ENCODE measurements around the gene SLIT3. TPM values are rescaled to one million over a fixed set of nuclear protein-coding genes. Genes with fewer than 3 reads are reported as not detected.

The SLIT3 gene
- total RNA-seq, 2 experiments from 2014 or later = 0.20 to 0.43 TPM

DNA sequence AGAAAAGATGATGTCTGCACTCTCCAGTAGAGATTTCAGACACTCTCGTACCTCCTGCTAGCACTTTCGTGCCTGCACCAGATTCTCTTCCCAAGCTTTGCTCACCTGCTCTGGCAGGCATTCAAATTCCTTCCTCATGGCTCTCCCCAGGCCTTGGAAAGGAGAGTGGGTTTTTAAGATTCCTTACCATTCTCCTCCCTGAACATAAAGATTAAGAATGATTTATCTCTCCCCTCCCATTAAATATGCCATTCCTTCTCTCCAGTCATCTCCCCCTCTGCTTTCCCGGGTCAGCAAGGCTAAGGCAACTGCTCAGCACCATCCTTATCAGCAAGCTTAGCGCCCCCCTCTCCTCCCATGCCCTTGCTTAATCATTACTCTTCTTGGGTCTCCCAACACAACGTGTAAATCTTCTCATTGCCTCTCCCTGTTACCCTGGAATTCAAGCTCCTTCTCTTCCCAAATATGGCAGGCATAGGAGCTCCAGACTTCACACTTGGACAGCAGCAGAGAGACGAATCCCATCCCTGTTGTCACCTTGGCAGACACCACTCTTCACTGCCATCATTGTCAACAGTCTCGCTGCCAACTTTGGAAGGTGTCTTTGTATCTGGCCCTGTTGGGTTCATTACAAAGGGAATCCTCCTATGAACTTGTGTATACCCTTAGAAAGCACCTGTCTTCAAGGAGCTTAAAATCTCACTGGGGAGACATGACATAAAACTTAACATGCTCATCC lies 332.9 kb downstream of the SLIT3 start:
- no peaks in the 10 kb centered on the region for H3K9me3 Mint-ChIP-seq

GRCh38 chr5:168965638-168966037 lies 335.3 kb downstream of the SLIT3 start:
- H3K9me3 Mint-ChIP-seq = no peaks in the 10 kb centered on the region
- no peaks in the 10 kb centered on the region for H3K4me1 Mint-ChIP-seq
- H3K36me3 Mint-ChIP-seq = no peaks in the 10 kb centered on the region
- peaks cover 6% of the 10 kb centered on the region for H3K27me3 Mint-ChIP-seq
- no peak for DNase-seq
- H3K4me3 Mint-ChIP-seq = no peak overlapping the region
- H3K27ac Mint-ChIP-seq = no peak overlapping the region

More for the DNA sequence above, 332.9 kb downstream of the SLIT3 start:
- peaks cover 6% of the 10 kb centered on the region for H3K27me3 Mint-ChIP-seq
- H3K4me1 Mint-ChIP-seq = no peaks in the 10 kb centered on the region
- no peak for DNase-seq
- H3K27ac Mint-ChIP-seq = no peak overlapping the region
- H3K36me3 Mint-ChIP-seq = no peaks in the 10 kb centered on the region
- H3K4me3 Mint-ChIP-seq = no peak overlapping the region

- H3K9me3 Mint-ChIP-seq = no peaks in the 10 kb centered on the region
- no peak overlapping the region for H3K4me3 Mint-ChIP-seq
- peaks cover 2% of the 10 kb centered on the region for H3K4me1 Mint-ChIP-seq
- H3K27ac Mint-ChIP-seq = no peak overlapping the region
- H3K36me3 Mint-ChIP-seq = no peaks in the 10 kb centered on the region
- peaks cover 6% of the 10 kb centered on the region for H3K27me3 Mint-ChIP-seq
- DNase-seq = no peak
Measured at GRCh38 chr5:168964182-168964581, 336.8 kb downstream of the SLIT3 start.

DNA sequence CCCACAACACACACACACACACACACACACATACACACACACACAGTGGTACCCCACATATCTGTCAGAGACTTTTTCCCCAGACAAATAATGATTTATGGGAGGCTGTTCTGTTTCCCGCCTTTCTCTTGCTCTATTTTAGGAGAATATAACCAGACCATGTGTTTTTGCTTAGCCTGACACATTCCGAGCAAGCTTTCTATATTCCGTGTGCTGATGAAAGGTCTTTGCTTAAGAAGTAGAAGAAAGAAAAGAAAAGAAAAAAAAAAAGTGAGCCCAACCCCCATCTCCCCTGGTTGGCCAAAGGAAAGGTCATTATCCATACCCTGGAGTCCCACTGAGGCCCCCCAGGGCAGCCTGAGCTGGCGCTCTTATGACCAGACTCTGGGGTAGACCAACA lies 338.6 kb downstream of the SLIT3 start:
- peaks cover 6% of the 10 kb centered on the region for H3K27me3 Mint-ChIP-seq
- no peaks in the 10 kb centered on the region for H3K36me3 Mint-ChIP-seq
- no peak overlapping the region for H3K4me3 Mint-ChIP-seq
- H3K9me3 Mint-ChIP-seq = no peaks in the 10 kb centered on the region
- no peak for DNase-seq
- peaks cover 2% of the 10 kb centered on the region for H3K4me1 Mint-ChIP-seq
- H3K27ac Mint-ChIP-seq = no peak overlapping the region

DNA sequence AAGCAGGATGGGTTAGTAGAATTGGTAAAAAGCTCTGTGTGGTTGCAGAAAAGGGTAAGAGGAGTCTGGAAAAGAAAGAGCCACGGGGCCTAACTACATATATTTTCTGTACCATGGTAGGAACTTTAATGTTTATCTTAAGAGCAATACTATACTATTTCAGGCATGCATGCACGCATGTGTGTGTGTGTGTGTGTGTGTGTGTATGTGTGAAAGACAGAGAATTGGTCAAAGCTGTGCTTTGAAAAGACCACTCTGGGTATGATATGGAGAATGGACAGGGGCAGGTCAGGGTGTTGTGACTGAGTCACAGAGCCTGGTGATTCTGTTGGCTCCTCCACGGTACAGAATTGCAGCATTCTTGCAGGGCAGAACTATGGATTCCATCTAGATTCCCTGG lies 339.3 kb downstream of the SLIT3 start:
- H3K27ac Mint-ChIP-seq = no peak overlapping the region
- no peaks in the 10 kb centered on the region for H3K9me3 Mint-ChIP-seq
- no peaks in the 10 kb centered on the region for H3K36me3 Mint-ChIP-seq

DNA sequence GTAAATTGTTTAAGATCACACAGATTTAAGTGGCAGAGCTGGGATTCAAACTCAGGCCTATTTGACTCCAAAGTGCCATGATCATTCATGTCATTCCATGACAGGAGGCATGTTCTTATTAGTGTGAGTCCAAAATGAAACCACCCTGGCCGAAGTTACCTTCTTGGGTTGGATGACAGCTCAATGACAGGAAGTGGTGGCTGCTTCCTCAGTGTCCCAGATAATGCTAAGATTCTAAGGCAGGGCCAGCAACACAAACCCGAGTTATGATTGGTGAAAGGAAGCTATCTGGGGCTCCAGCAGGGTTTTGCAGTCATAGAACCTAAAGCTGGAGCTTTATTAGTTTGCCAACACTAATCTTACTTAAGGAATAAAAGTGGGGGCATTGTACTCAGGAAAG lies 340.4 kb downstream of the SLIT3 start:
- H3K9me3 Mint-ChIP-seq = no peaks in the 10 kb centered on the region
- H3K4me1 Mint-ChIP-seq = peaks cover 2% of the 10 kb centered on the region
- H3K36me3 Mint-ChIP-seq = no peaks in the 10 kb centered on the region
- DNase-seq = no peak
- H3K27me3 Mint-ChIP-seq = peaks cover 6% of the 10 kb centered on the region
- no peak overlapping the region for H3K4me3 Mint-ChIP-seq
- H3K27ac Mint-ChIP-seq = no peak overlapping the region

More for the DNA sequence above, 339.3 kb downstream of the SLIT3 start:
- H3K4me1 Mint-ChIP-seq = peaks cover 2% of the 10 kb centered on the region
- no peak for DNase-seq
- no peak overlapping the region for H3K4me3 Mint-ChIP-seq
- peaks cover 6% of the 10 kb centered on the region for H3K27me3 Mint-ChIP-seq

GRCh38 chr5:168953351-168953750 lies 347.6 kb downstream of the SLIT3 start:
- Mint-ChIP-seq H3K27ac (no peak overlapping the region), H3K9me3 (no peaks in the 10 kb centered on the region), H3K4me1 (peaks cover 2% of the 10 kb centered on the region), H3K4me3 (no peak overlapping the region), H3K36me3 (no peaks in the 10 kb centered on the region), H3K27me3 (no peaks in the 10 kb centered on the region)
- DNase-seq = no peak

DNA sequence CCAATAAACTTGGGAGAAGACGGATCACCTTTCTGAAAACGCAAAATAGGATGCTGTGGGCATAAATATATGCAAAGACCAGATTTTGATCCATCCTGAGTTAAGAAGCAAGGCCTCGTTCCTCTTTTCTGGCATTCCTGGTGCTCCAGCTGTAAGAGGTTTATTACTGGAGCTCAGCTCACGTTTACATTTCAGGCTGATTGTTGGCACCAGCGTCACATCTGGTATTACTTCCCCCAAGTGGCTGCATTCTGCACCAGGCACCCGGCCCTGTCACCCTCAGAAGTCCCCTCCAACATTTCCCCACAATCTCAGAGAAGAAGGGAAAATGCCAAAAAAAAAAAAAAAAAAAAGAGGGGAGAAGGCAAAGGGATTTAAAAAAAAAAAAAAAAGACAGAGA lies 348.7 kb downstream of the SLIT3 start:
- peaks cover 2% of the 10 kb centered on the region for H3K4me1 Mint-ChIP-seq
- no peaks in the 10 kb centered on the region for H3K36me3 Mint-ChIP-seq
- no peak overlapping the region for H3K27ac Mint-ChIP-seq
- no peak overlapping the region for H3K4me3 Mint-ChIP-seq
- no peaks in the 10 kb centered on the region for H3K9me3 Mint-ChIP-seq
- no peaks in the 10 kb centered on the region for H3K27me3 Mint-ChIP-seq
- DNase-seq = no peak

GRCh38 chr5:168951769-168952168 lies 349.2 kb downstream of the SLIT3 start:
- Mint-ChIP-seq H3K36me3 (no peaks in the 10 kb centered on the region), H3K9me3 (no peaks in the 10 kb centered on the region), H3K4me3 (no peak overlapping the region), H3K27me3 (no peaks in the 10 kb centered on the region), H3K27ac (no peak overlapping the region), H3K4me1 (peaks cover 4% of the 10 kb centered on the region)
- DNase-seq = no peak

DNA sequence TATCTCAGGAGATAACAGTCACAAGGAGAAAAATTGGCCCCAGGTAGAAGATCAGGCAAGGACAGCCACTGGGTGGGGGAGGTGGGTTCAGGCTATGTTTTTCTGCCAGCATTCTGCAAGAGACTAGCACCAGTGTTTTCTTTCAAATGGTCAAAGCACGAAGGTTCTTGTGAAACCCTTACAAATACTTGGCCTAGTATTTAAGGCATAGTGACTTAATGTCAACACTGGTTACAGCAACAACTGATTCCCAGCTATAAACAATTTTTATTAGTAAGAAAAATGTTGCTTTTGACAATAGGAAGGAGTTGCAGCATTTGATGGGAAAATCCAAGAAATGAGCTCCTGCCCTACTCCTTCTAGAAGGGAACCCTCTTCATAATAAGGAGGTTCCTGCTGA lies 349.6 kb downstream of the SLIT3 start:
- H3K9me3 Mint-ChIP-seq = no peaks in the 10 kb centered on the region
- no peak overlapping the region for H3K4me3 Mint-ChIP-seq
- H3K27me3 Mint-ChIP-seq = no peaks in the 10 kb centered on the region
- no peak for DNase-seq
- H3K27ac Mint-ChIP-seq = no peak overlapping the region
- H3K4me1 Mint-ChIP-seq = peaks cover 4% of the 10 kb centered on the region
- no peaks in the 10 kb centered on the region for H3K36me3 Mint-ChIP-seq

- no peaks in the 10 kb centered on the region for H3K36me3 Mint-ChIP-seq
- no peaks in the 10 kb centered on the region for H3K9me3 Mint-ChIP-seq
- DNase-seq = no peak
- H3K4me1 Mint-ChIP-seq = peaks cover 4% of the 10 kb centered on the region
- H3K4me3 Mint-ChIP-seq = no peak overlapping the region
- no peak overlapping the region for H3K27ac Mint-ChIP-seq
- H3K27me3 Mint-ChIP-seq = no peaks in the 10 kb centered on the region
Measured at GRCh38 chr5:168950241-168950951, 350.5 kb downstream of the SLIT3 start.

DNA sequence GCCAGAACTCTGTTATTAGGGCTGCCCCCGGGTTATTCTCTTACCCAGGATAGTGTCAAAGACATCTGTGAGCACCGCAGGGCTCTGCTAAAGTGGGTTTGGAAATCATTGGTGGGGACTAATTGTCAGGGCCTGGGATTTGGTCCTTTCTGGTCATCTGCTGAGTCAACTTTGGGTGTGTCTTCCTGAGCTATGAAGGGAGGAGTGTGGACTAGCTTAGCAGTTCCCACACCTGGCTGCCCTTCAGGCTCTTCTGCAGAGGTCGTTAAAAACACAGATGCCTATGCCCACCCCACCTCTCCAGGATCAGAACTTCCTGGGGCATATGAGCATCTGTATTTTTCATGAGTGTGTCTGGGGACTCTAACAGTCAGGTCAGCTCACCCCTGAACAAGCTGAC lies 352.2 kb downstream of the SLIT3 start:
- Mint-ChIP-seq H3K9me3 (no peaks in the 10 kb centered on the region), H3K36me3 (no peaks in the 10 kb centered on the region), H3K4me1 (peaks cover 6% of the 10 kb centered on the region), H3K4me3 (no peak overlapping the region), H3K27ac (no peak overlapping the region), H3K27me3 (no peaks in the 10 kb centered on the region)
- no peak for DNase-seq

DNA sequence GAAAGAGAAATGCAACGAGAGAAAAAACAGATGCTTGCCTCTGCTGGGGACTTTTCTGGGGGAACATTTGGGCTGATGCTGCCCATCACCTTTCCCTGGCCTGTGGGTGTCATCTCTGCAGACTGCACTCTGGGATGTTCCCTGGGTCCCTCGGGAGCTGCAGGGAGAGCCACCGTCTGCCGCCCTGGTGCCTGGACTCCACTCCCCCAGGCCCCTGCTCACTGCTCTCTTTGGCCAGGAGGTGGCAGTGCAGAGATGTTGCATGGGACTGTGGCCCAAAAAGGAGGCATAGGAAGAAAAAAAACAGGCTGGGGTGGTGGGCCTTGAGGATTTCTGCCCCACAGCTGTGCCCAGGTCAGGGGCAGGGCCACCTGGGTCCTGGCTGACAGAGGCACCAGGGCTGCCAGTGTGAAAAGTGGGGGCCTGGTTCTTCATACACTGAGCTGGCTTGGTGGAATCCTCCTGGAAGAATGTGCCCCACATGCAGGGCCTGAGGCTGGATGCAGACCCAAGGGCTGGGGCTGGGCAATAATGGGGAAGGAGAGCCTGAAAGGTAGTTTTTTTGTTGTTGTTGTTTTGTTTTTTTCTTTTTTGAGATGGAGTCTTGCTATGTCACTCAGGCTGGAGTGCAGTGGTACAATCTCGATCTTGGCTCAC lies 353.6 kb downstream of the SLIT3 start:
- Mint-ChIP-seq H3K4me3 (no peak overlapping the region), H3K27ac (peak overlapping the region; percentile 58), H3K4me1 (peaks cover 6% of the 10 kb centered on the region), H3K36me3 (no peaks in the 10 kb centered on the region), H3K9me3 (no peaks in the 10 kb centered on the region), H3K27me3 (no peaks in the 10 kb centered on the region)
- peak; percentile 41 for DNase-seq

GRCh38 chr5:168946363-168946762 lies 354.6 kb downstream of the SLIT3 start:
- no peaks in the 10 kb centered on the region for H3K36me3 Mint-ChIP-seq
- DNase-seq = peak; percentile 15
- H3K4me3 Mint-ChIP-seq = no peak overlapping the region
- H3K27me3 Mint-ChIP-seq = no peaks in the 10 kb centered on the region
- peaks cover 6% of the 10 kb centered on the region for H3K4me1 Mint-ChIP-seq
- no peaks in the 10 kb centered on the region for H3K9me3 Mint-ChIP-seq
- H3K27ac Mint-ChIP-seq = no peak overlapping the region

GRCh38 chr5:168944004-168944403 lies 356.9 kb downstream of the SLIT3 start:
- Mint-ChIP-seq H3K4me3 (no peak overlapping the region), H3K27me3 (no peaks in the 10 kb centered on the region), H3K4me1 (peaks cover 4% of the 10 kb centered on the region), H3K36me3 (no peaks in the 10 kb centered on the region), H3K27ac (no peak overlapping the region), H3K9me3 (no peaks in the 10 kb centered on the region)
- DNase-seq = no peak
